Hepatocyte (in vitro differentiated cells): Measurements from ENCODE around the gene GRB10. TPM values are rescaled to one million over a fixed set of nuclear protein-coding genes. Genes with fewer than 3 reads are reported as not detected.

ENCODE experiments used
- DNase-seq: peaks from one replicate; pipeline ENCODE4 v3.0.0-alpha.2; 2016; ENCODE audit warnings: low spot score
- H2AFZ ChIP-seq: fragments of 200-600 bp; sonication (generic); 2 replicates; pipeline ENCODE4 v1.6.0; 2016; ENCODE audit warnings: antibody characterized with exemption, mild to moderate bottlenecking
- H3K27ac ChIP-seq: fragments of 200-600 bp; sonication (generic); 2 replicates; pipeline ENCODE4 v1.5.1; 2016; ENCODE audit warnings: mild to moderate bottlenecking
- H3K27me3 ChIP-seq: fragments of 200-600 bp; sonication (generic); 2 replicates; pipeline ENCODE4 v1.6.1; 2016
- H3K36me3 ChIP-seq: fragments of 200-600 bp; sonication (generic); replicated peaks from 2 replicates; pipeline ENCODE4 v1.5.1; 2016; ENCODE audit warnings: low read depth; ENCODE audit not compliant: insufficient read depth
- H3K4me1 ChIP-seq: fragments of 200-600 bp; sonication (generic); 2 replicates; pipeline ENCODE4 v1.5.1; 2016; ENCODE audit warnings: mild to moderate bottlenecking, moderate library complexity; ENCODE audit not compliant: insufficient read depth
- H3K4me2 ChIP-seq: fragments of 200-600 bp; sonication (generic); 2 replicates; pipeline ENCODE4 v1.6.0; 2016
- H3K4me3 ChIP-seq: fragments of 200-600 bp; sonication (generic); 2 replicates; pipeline ENCODE4 v1.5.1; 2016; ENCODE audit warnings: mild to moderate bottlenecking
- H3K79me2 ChIP-seq: fragments of 200-600 bp; sonication (generic); 2 replicates; pipeline ENCODE4 v1.6.0; 2017; ENCODE audit warnings: mild to moderate bottlenecking
- H3K9me2 ChIP-seq: fragments of 200-600 bp; sonication (generic); replicated peaks from 2 replicates; pipeline ENCODE4 v1.6.0; 2017; ENCODE audit warnings: mild to moderate bottlenecking; ENCODE audit not compliant: insufficient read depth
- H3K9me3 ChIP-seq: fragments of 200-600 bp; sonication (generic); 2 replicates; pipeline ENCODE4 v1.5.1; 2016; ENCODE audit warnings: low read depth, mild to moderate bottlenecking
- H4K20me1 ChIP-seq: fragments of 200-600 bp; sonication (generic); 2 replicates; pipeline ENCODE4 v1.6.0; 2016; ENCODE audit warnings: mild to moderate bottlenecking; ENCODE audit not compliant: insufficient read depth, poor library complexity, severe bottlenecking
- EZH2 ChIP-seq: fragments of 200-600 bp; sonication (generic); IDR thresholded peaks from 2 replicates; pipeline ENCODE4 v1.6.1; 2016; ENCODE audit warnings: antibody characterized with exemption, mild to moderate bottlenecking, borderline replicate concordance
- EZH2phosphoT487 ChIP-seq: fragments of 200-600 bp; sonication (generic); IDR thresholded peaks from one replicate; pipeline ENCODE4 v1.6.1; 2018; ENCODE audit warnings: antibody characterized with exemption, mild to moderate bottlenecking, low read depth, moderate library complexity; ENCODE audit not compliant: unreplicated experiment, severe bottlenecking
- WGBS: methylation state at CpG from one replicate; pipeline ENCODE4 v1.1.6; 2016; ENCODE audit warnings: low lambda C conversion rate; ENCODE audit errors: missing lambda C conversion rate; 5-methylcytosine and 5-hydroxymethylcytosine counted together
- polyA plus RNA-seq: library from polyadenylated mRNA; unstranded; fragments of >200 nt; fragmentation: Nextera tagmentation; extraction: Ambion mirVana; gene quantifications from 2 replicates; pipeline ENCODE4 v1.2.1, GENCODE V29; 2016
- total RNA-seq: library from RNA; depleted of rRNA; stranded (reverse); fragments of >200 nt; gene quantifications from 2 replicates; pipeline ENCODE4 v1.2.3, GENCODE V29; 2014
- TF ChIP-seq, protein P1 (sequence below): fragments of 200-600 bp; sonication (generic); IDR thresholded peaks from 2 replicates; pipeline ENCODE4 v1.5.1; 2016; ENCODE audit warnings: antibody characterized with exemption, mild to moderate bottlenecking; ENCODE audit not compliant: poor library complexity

GRB10 gene
- total and polyA plus RNA-seq, 2 experiments from 2014 or later, result 47.6 to 65.9 TPM

DNA sequence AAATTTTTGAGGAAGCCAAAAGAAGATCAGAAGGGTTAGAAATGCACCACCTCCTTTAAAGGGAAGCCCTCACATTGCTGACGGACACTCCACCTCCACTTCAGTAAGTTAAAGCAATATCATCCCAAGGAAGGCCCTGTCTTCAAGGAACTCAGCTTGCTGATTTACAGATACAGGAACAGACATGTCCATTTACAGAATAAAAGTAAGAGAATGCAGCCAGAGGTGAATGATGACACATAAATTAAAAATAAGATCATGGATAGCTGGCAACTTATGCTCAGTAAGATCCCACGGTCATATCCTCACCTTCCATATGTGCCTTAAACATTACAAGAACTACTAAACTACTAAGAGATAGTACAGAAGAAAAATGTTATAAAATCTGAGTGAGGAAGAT lies 20.4 kb downstream of the GRB10 start:
- H3K9me3 ChIP-seq, result no peaks in the 10 kb centered on the region
- H3K4me3 ChIP-seq, result no peak overlapping the region
- peaks cover 85% of the 10 kb centered on the region for H4K20me1 ChIP-seq
- peaks cover 25% of the 10 kb centered on the region for H3K4me1 ChIP-seq
- no peak overlapping the region for H2AFZ ChIP-seq
- WGBS, result 96% methylated on average over 2 of the region's 2 CpGs
- TF ChIP-seq, protein P1, sequence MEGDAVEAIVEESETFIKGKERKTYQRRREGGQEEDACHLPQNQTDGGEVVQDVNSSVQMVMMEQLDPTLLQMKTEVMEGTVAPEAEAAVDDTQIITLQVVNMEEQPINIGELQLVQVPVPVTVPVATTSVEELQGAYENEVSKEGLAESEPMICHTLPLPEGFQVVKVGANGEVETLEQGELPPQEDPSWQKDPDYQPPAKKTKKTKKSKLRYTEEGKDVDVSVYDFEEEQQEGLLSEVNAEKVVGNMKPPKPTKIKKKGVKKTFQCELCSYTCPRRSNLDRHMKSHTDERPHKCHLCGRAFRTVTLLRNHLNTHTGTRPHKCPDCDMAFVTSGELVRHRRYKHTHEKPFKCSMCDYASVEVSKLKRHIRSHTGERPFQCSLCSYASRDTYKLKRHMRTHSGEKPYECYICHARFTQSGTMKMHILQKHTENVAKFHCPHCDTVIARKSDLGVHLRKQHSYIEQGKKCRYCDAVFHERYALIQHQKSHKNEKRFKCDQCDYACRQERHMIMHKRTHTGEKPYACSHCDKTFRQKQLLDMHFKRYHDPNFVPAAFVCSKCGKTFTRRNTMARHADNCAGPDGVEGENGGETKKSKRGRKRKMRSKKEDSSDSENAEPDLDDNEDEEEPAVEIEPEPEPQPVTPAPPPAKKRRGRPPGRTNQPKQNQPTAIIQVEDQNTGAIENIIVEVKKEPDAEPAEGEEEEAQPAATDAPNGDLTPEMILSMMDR, result no peak
- TF ChIP-seq EZH2phosphoT487, result no peak
- TF ChIP-seq EZH2, result no peak
- H3K9me2 ChIP-seq, result no peaks in the 10 kb centered on the region
- no peak overlapping the region for H3K4me2 ChIP-seq
- H3K27ac ChIP-seq, result no peak overlapping the region
- peaks cover 100% of the 10 kb centered on the region for H3K79me2 ChIP-seq
- no peaks in the 10 kb centered on the region for H3K27me3 ChIP-seq
- no peak for DNase-seq
- H3K36me3 ChIP-seq, result no peaks in the 10 kb centered on the region

DNA sequence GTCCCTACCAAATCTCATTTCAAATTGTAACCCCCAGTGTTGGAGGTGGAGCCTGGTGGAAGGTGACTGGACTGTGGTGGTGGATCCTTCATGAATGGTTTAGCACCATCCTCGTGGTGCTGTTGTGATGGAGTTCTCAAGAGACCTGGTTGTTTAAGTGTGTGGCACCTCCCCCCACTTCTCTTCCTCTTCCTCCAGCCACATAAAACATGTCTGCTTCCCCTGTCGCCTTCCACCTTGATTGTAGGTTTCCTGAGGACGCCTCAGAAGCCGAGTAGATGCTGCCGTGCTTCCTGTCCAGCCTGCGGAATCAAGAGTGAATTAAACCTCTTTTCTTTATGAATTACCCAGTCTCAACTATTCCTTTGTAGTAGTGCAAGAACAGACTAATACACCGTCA lies 21.0 kb downstream of the GRB10 start:
- no peaks in the 10 kb centered on the region for H3K9me2 ChIP-seq
- H3K9me3 ChIP-seq, result no peaks in the 10 kb centered on the region
- no peak overlapping the region for H3K4me2 ChIP-seq
- peaks cover 30% of the 10 kb centered on the region for H3K4me1 ChIP-seq
- no peaks in the 10 kb centered on the region for H3K36me3 ChIP-seq
- no peaks in the 10 kb centered on the region for H3K27me3 ChIP-seq
- TF ChIP-seq, protein P1, result no peak
- TF ChIP-seq EZH2 (no peak), EZH2phosphoT487 (no peak)
- H3K79me2 ChIP-seq, result peaks cover 100% of the 10 kb centered on the region
- no peak overlapping the region for H2AFZ ChIP-seq
- no peak overlapping the region for H3K27ac ChIP-seq
- H3K4me3 ChIP-seq, result no peak overlapping the region
- H4K20me1 ChIP-seq, result peaks cover 85% of the 10 kb centered on the region
- WGBS, result 88% methylated on average over 7 of the region's 7 CpGs
- no peak for DNase-seq

DNA sequence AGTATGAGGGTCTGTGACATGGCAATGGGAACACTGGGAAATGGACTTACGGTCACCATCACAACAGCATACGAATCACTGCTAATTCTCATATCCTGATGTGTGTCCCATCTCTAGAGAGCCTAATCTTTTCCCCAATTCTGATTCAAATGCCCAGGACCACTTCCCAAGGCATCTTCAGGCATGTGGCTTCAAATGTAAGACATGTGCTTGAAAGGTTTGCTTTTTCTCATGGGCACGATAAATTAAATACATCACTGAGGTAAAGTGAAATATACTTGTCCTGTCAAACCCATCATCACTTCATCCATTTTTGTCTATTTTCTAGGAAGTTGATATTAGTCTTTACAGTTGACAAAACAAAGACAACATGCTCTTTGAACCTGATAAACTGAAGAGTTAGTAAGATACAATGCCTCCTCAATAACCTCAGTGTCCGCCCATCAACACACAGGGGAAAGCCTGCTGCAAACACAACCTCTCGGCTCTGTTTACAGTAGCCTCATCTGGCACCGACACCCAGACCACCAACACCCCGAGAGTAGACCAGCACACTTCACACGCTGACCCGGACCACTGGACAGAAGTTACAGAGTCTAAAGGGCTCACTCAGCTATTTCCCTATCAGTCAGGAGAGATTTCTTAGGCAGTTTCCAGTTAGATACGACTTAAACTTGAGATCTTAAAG lies 24.8 kb downstream of the GRB10 start:
- no peak overlapping the region for H2AFZ ChIP-seq
- DNase-seq, result no peak
- peak overlapping the region; percentile 51 for H3K4me2 ChIP-seq
- H3K4me3 ChIP-seq, result no peak overlapping the region
- H3K4me1 ChIP-seq, result peaks cover 26% of the 10 kb centered on the region
- H3K27ac ChIP-seq, result peak overlapping the region; percentile 52
- H3K36me3 ChIP-seq, result no peaks in the 10 kb centered on the region
- TF ChIP-seq EZH2 (no peak), EZH2phosphoT487 (no peak)
- TF ChIP-seq, protein P1, result no peak
- no peaks in the 10 kb centered on the region for H3K9me3 ChIP-seq
- H3K9me2 ChIP-seq, result no peaks in the 10 kb centered on the region
- peaks cover 100% of the 10 kb centered on the region for H3K79me2 ChIP-seq
- peaks cover 81% of the 10 kb centered on the region for H4K20me1 ChIP-seq
- no peaks in the 10 kb centered on the region for H3K27me3 ChIP-seq
- WGBS, result 52% methylated on average over 10 of the region's 10 CpGs
